Measurements from ENCODE around the gene USP34.

USP34 gene

GRCh38 chr2:61420991-61421544, 49.8 kb downstream of the USP34 start:
- H3K4me3 ChIP-seq (ENCODE audit: low read length), result no peak overlapping the region
- H3K4me1 ChIP-seq (ENCODE audit: control insufficient read depth, insufficient read depth, low read length), result peaks cover 14% of the 10 kb centered on the region
- H3K27me3 ChIP-seq (replicated peaks; ENCODE audit: control insufficient read depth, insufficient read depth, low read length), result no peaks in the 10 kb centered on the region
- no peak for DNase-seq (ENCODE audit: low read depth)
- no peaks in the 10 kb centered on the region for H3K9me3 ChIP-seq (ENCODE audit: control insufficient read depth, low read length)
- peaks cover 3% of the 10 kb centered on the region for H3K36me3 ChIP-seq (ENCODE audit: control insufficient read depth, insufficient read depth, low read length, severe bottlenecking)
- H3K9ac ChIP-seq (ENCODE audit: low read length), result no peak overlapping the region

GRCh38 chr2:61419570-61419969, 51.3 kb downstream of the USP34 start:
- H3K4me3 ChIP-seq (ENCODE audit: low read length), result no peak overlapping the region
- peak; percentile 24 for DNase-seq (ENCODE audit: low read depth)
- H3K27me3 ChIP-seq (replicated peaks; ENCODE audit: control insufficient read depth, insufficient read depth, low read length), result no peaks in the 10 kb centered on the region

GRCh38 chr2:61419129-61419528, 51.8 kb downstream of the USP34 start:
- Histone ChIP-seq H3K4me3 (ENCODE audit: low read length) (no peak overlapping the region), H3K27me3 (replicated peaks; ENCODE audit: control insufficient read depth, insufficient read depth, low read length) (no peaks in the 10 kb centered on the region), H3K9me3 (ENCODE audit: control insufficient read depth, low read length) (no peaks in the 10 kb centered on the region), H3K36me3 (ENCODE audit: control insufficient read depth, insufficient read depth, low read length, severe bottlenecking) (peaks cover 7% of the 10 kb centered on the region), H3K9ac (ENCODE audit: low read length) (no peak overlapping the region), H3K4me1 (ENCODE audit: control insufficient read depth, insufficient read depth, low read length) (peaks cover 20% of the 10 kb centered on the region)
- DNase-seq (ENCODE audit: low read depth), result no peak

More at GRCh38 chr2:61419570-61419969, 51.3 kb downstream of the USP34 start:
- H3K9ac ChIP-seq (ENCODE audit: low read length), result no peak overlapping the region
- peaks cover 7% of the 10 kb centered on the region for H3K36me3 ChIP-seq (ENCODE audit: control insufficient read depth, insufficient read depth, low read length, severe bottlenecking)
- no peaks in the 10 kb centered on the region for H3K9me3 ChIP-seq (ENCODE audit: control insufficient read depth, low read length)
- H3K4me1 ChIP-seq (ENCODE audit: control insufficient read depth, insufficient read depth, low read length), result peaks cover 20% of the 10 kb centered on the region

GRCh38 chr2:61416871-61417645, 53.8 kb downstream of the USP34 start:
- H3K9me3 ChIP-seq (ENCODE audit: control insufficient read depth, low read length), result no peaks in the 10 kb centered on the region
- no peak for DNase-seq (ENCODE audit: low read depth)
- H3K4me1 ChIP-seq (ENCODE audit: control insufficient read depth, insufficient read depth, low read length), result peaks cover 20% of the 10 kb centered on the region
- no peaks in the 10 kb centered on the region for H3K27me3 ChIP-seq (replicated peaks; ENCODE audit: control insufficient read depth, insufficient read depth, low read length)
- no peak overlapping the region for H3K4me3 ChIP-seq (ENCODE audit: low read length)
- no peak overlapping the region for H3K9ac ChIP-seq (ENCODE audit: low read length)
- H3K36me3 ChIP-seq (ENCODE audit: control insufficient read depth, insufficient read depth, low read length, severe bottlenecking), result peaks cover 7% of the 10 kb centered on the region

GRCh38 chr2:61415265-61415664, 55.6 kb downstream of the USP34 start:
- H3K36me3 ChIP-seq (ENCODE audit: control insufficient read depth, insufficient read depth, low read length, severe bottlenecking), result peaks cover 8% of the 10 kb centered on the region
- no peak overlapping the region for H3K4me3 ChIP-seq (ENCODE audit: low read length)
- H3K27me3 ChIP-seq (replicated peaks; ENCODE audit: control insufficient read depth, insufficient read depth, low read length), result no peaks in the 10 kb centered on the region
- H3K9ac ChIP-seq (ENCODE audit: low read length), result no peak overlapping the region
- peaks cover 20% of the 10 kb centered on the region for H3K4me1 ChIP-seq (ENCODE audit: control insufficient read depth, insufficient read depth, low read length)
- DNase-seq (ENCODE audit: low read depth), result no peak
- H3K9me3 ChIP-seq (ENCODE audit: control insufficient read depth, low read length), result no peaks in the 10 kb centered on the region

GRCh38 chr2:61414674-61415073, 56.2 kb downstream of the USP34 start:
- Histone ChIP-seq H3K4me1 (ENCODE audit: control insufficient read depth, insufficient read depth, low read length) (peaks cover 16% of the 10 kb centered on the region), H3K27me3 (replicated peaks; ENCODE audit: control insufficient read depth, insufficient read depth, low read length) (no peaks in the 10 kb centered on the region), H3K9me3 (ENCODE audit: control insufficient read depth, low read length) (no peaks in the 10 kb centered on the region), H3K9ac (ENCODE audit: low read length) (no peak overlapping the region), H3K4me3 (ENCODE audit: low read length) (no peak overlapping the region), H3K36me3 (ENCODE audit: control insufficient read depth, insufficient read depth, low read length, severe bottlenecking) (peaks cover 11% of the 10 kb centered on the region)
- DNase-seq (ENCODE audit: low read depth), result no peak

GRCh38 chr2:61411109-61411508, 59.8 kb downstream of the USP34 start:
- Histone ChIP-seq H3K36me3 (ENCODE audit: control insufficient read depth, insufficient read depth, low read length, severe bottlenecking) (peaks cover 13% of the 10 kb centered on the region), H3K9me3 (ENCODE audit: control insufficient read depth, low read length) (no peaks in the 10 kb centered on the region), H3K9ac (ENCODE audit: low read length) (no peak overlapping the region), H3K4me3 (ENCODE audit: low read length) (no peak overlapping the region), H3K4me1 (ENCODE audit: control insufficient read depth, insufficient read depth, low read length) (peaks cover 6% of the 10 kb centered on the region), H3K27me3 (replicated peaks; ENCODE audit: control insufficient read depth, insufficient read depth, low read length) (no peaks in the 10 kb centered on the region)
- DNase-seq (ENCODE audit: low read depth), result no peak

GRCh38 chr2:61410185-61410584, 60.7 kb downstream of the USP34 start:
- Histone ChIP-seq H3K9me3 (ENCODE audit: control insufficient read depth, low read length) (no peaks in the 10 kb centered on the region), H3K4me3 (ENCODE audit: low read length) (no peak overlapping the region), H3K27me3 (replicated peaks; ENCODE audit: control insufficient read depth, insufficient read depth, low read length) (no peaks in the 10 kb centered on the region), H3K9ac (ENCODE audit: low read length) (no peak overlapping the region), H3K4me1 (ENCODE audit: control insufficient read depth, insufficient read depth, low read length) (peaks cover under 1% of the 10 kb centered on the region), H3K36me3 (ENCODE audit: control insufficient read depth, insufficient read depth, low read length, severe bottlenecking) (peaks cover 19% of the 10 kb centered on the region)
- no peak for DNase-seq (ENCODE audit: low read depth)

- Histone ChIP-seq H3K4me3 (ENCODE audit: low read length) (no peak overlapping the region), H3K4me1 (ENCODE audit: control insufficient read depth, insufficient read depth, low read length) (peaks cover 6% of the 10 kb centered on the region), H3K9ac (ENCODE audit: low read length) (no peak overlapping the region), H3K36me3 (ENCODE audit: control insufficient read depth, insufficient read depth, low read length, severe bottlenecking) (peaks cover 30% of the 10 kb centered on the region), H3K27me3 (replicated peaks; ENCODE audit: control insufficient read depth, insufficient read depth, low read length) (no peaks in the 10 kb centered on the region), H3K9me3 (ENCODE audit: control insufficient read depth, low read length) (no peaks in the 10 kb centered on the region)
- DNase-seq (ENCODE audit: low read depth), result no peak
Observed at GRCh38 chr2:61405813-61406212, 65.1 kb downstream of the USP34 start.

GRCh38 chr2:61404438-61404837, 66.4 kb downstream of the USP34 start:
- Histone ChIP-seq H3K9me3 (ENCODE audit: control insufficient read depth, low read length) (no peaks in the 10 kb centered on the region), H3K4me3 (ENCODE audit: low read length) (no peak overlapping the region), H3K9ac (ENCODE audit: low read length) (no peak overlapping the region), H3K27me3 (replicated peaks; ENCODE audit: control insufficient read depth, insufficient read depth, low read length) (no peaks in the 10 kb centered on the region), H3K4me1 (ENCODE audit: control insufficient read depth, insufficient read depth, low read length) (peaks cover 6% of the 10 kb centered on the region), H3K36me3 (ENCODE audit: control insufficient read depth, insufficient read depth, low read length, severe bottlenecking) (peaks cover 25% of the 10 kb centered on the region)
- DNase-seq (ENCODE audit: low read depth), result no peak

GRCh38 chr2:61398413-61398812, 72.5 kb downstream of the USP34 start:
- no peak overlapping the region for H3K4me3 ChIP-seq (ENCODE audit: low read length)

More at GRCh38 chr2:61398413-61398812, 72.5 kb downstream of the USP34 start:
- Histone ChIP-seq H3K27me3 (replicated peaks; ENCODE audit: control insufficient read depth, insufficient read depth, low read length) (no peaks in the 10 kb centered on the region), H3K4me1 (ENCODE audit: control insufficient read depth, insufficient read depth, low read length) (no peaks in the 10 kb centered on the region), H3K9ac (ENCODE audit: low read length) (no peak overlapping the region), H3K9me3 (ENCODE audit: control insufficient read depth, low read length) (no peaks in the 10 kb centered on the region), H3K36me3 (ENCODE audit: control insufficient read depth, insufficient read depth, low read length, severe bottlenecking) (peaks cover 11% of the 10 kb centered on the region)
- no peak for DNase-seq (ENCODE audit: low read depth)
